ENCODE data around the gene CCDC3.

CCDC3 gene

GRCh38 chr10:12922117-12922900 is 79.2 kb downstream of the CCDC3 start:
- no peak for DNase-seq (ENCODE audit: low read depth)

- no peak for DNase-seq (ENCODE audit: low read depth)
These were observed 80.3 kb downstream of the CCDC3 start for GRCh38 chr10:12921163-12921562.

GRCh38 chr10:12919574-12919973 is 81.9 kb downstream of the CCDC3 start:
- DNase-seq (ENCODE audit: low read depth) = no peak

- DNase-seq (ENCODE audit: low read depth) = no peak
These were observed 84.9 kb downstream of the CCDC3 start for GRCh38 chr10:12916587-12916986.

GRCh38 chr10:12915637-12916168 is 85.8 kb downstream of the CCDC3 start:
- DNase-seq (ENCODE audit: low read depth) = no peak

GRCh38 chr10:12914111-12914510 is 87.4 kb downstream of the CCDC3 start:
- no peak for DNase-seq (ENCODE audit: low read depth)

GRCh38 chr10:12911795-12912194 is 89.7 kb downstream of the CCDC3 start:
- no peak for DNase-seq (ENCODE audit: low read depth)

- DNase-seq (ENCODE audit: low read depth) = no peak
These were observed 90.7 kb downstream of the CCDC3 start for GRCh38 chr10:12910835-12911234.

- no peak for DNase-seq (ENCODE audit: low read depth)
These were observed 91.7 kb downstream of the CCDC3 start for GRCh38 chr10:12909836-12910185.

GRCh38 chr10:12909182-12909835 is 92.2 kb downstream of the CCDC3 start:
- no peak for DNase-seq (ENCODE audit: low read depth)

GRCh38 chr10:12908773-12909172 is 92.7 kb downstream of the CCDC3 start:
- no peak for DNase-seq (ENCODE audit: low read depth)

- DNase-seq (ENCODE audit: low read depth) = no peak
These were observed 93.9 kb downstream of the CCDC3 start for GRCh38 chr10:12907656-12908055.

- no peak for DNase-seq (ENCODE audit: low read depth)
These were observed 95.4 kb downstream of the CCDC3 start for GRCh38 chr10:12906051-12906541.

- no peak for DNase-seq (ENCODE audit: low read depth)
These were observed 96.4 kb downstream of the CCDC3 start for GRCh38 chr10:12905067-12905466.

- DNase-seq (ENCODE audit: low read depth) = no peak
These were observed 98.6 kb downstream of the CCDC3 start for GRCh38 chr10:12902851-12903358.

GRCh38 chr10:12902135-12902572 is 99.4 kb downstream of the CCDC3 start:
- DNase-seq (ENCODE audit: low read depth) = peak; percentile 25

GRCh38 chr10:12899546-12899945 is 102.0 kb downstream of the CCDC3 start:
- DNase-seq (ENCODE audit: low read depth) = no peak

GRCh38 chr10:12898271-12898670 is 103.2 kb downstream of the CCDC3 start:
- DNase-seq (ENCODE audit: low read depth) = no peak

GRCh38 chr10:12897278-12897677 is 104.2 kb downstream of the CCDC3 start:
- DNase-seq (ENCODE audit: low read depth) = no peak

- no peak for DNase-seq (ENCODE audit: low read depth)
These were observed 105.3 kb downstream of the CCDC3 start for GRCh38 chr10:12896251-12896650.

- no peak for DNase-seq (ENCODE audit: low read depth)
These were observed 108.6 kb downstream of the CCDC3 start for GRCh38 chr10:12892924-12893323.

- DNase-seq (ENCODE audit: low read depth) = no peak
These were observed 110.6 kb downstream of the CCDC3 start for GRCh38 chr10:12890958-12891357.

- DNase-seq (ENCODE audit: low read depth) = no peak
These were observed 113.0 kb downstream of the CCDC3 start for GRCh38 chr10:12888470-12888869.
